HCT116 (cell line): ENCODE results near the gene KCNJ18. TPM values are rescaled to one million over a fixed set of nuclear protein-coding genes. Genes with fewer than 3 reads are reported as not detected.
"Not testable (repeated sequence)": the region's sequence is repeated elsewhere in the genome, so short reads cannot be mapped to it uniquely, and the experiment has no call there.

Source experiments
- ATAC-seq: fragments of 200-7000 bp; cut with Tn5 transposase; 2 replicates; pipeline ENCODE4 v1.9.1; 2020; ENCODE audit warnings: mild to moderate bottlenecking, moderate library complexity
- Bru-seq: library from RNA; stranded (reverse); fragments of 400-500 nt; gene quantifications from one replicate; lab custom pipeline; 2021; lab: Mats Ljungman, UMichigan
- BruChase-seq, 2 experiments: library from RNA; stranded (reverse); fragments of 400-500 nt; gene quantifications; one replicate each; lab custom pipeline; 2021; lab: Mats Ljungman, UMichigan
- BruUV-seq: library from RNA; stranded (reverse); fragments of 400-500 nt; replicated peaks from 2 replicates; lab custom pipeline; 2021; lab: Mats Ljungman, UMichigan
- CTCF ChIA-PET: fragments of 300-600 bp; sonication (Branson Sonifier 250); formaldehyde crosslinking; loops from one replicate; lab custom pipeline; 2021; ENCODE audit warnings: antibody characterized with exemption; lab: Charles Lee
- POLR2A ChIA-PET: fragments of 300-600, 350-600 bp; sonication (Branson Sonifier 250); formaldehyde crosslinking; loops from one replicate; lab custom pipeline; 2021; ENCODE audit warnings: antibody characterized with exemption; lab: Charles Lee
- RAD21 ChIA-PET, 2 experiments: fragments of 300-600 bp; sonication (Branson Sonifier 250); formaldehyde crosslinking; loops; one replicate each; lab custom pipeline; 2023; ENCODE audit warnings: low total read pairs in 2 of 2; ENCODE audit not compliant: uncharacterized antibody in 2 of 2, unreplicated experiment in 2 of 2, low non-redundant PET in 1 of 2; lab: Charles Lee
- DNase-seq: peaks from one replicate; pipeline ENCODE4 v3.0.0-alpha.2; 2010; ENCODE audit warnings: low read depth, low spot score
- H2AFZ ChIP-seq: fragments of 200-600 bp; shearing (Covaris generic), sonication (generic); 2 replicates; pipeline ENCODE4 v1.6.1; 2017; ENCODE audit warnings: low read depth, mixed run types, mixed read lengths, antibody characterized with exemption, low read length; ENCODE audit not compliant: poor library complexity, severe bottlenecking
- H3K27ac ChIP-seq: 2 replicates; pipeline ENCODE4 v1.5.1; 2012; ENCODE audit warnings: low read depth, low read length
- H3K27me3 ChIP-seq: fragments of 200-600 bp; sonication (generic); 2 replicates; pipeline ENCODE4 v1.6.1; 2016; ENCODE audit warnings: mixed run types, low read length, mixed read lengths; ENCODE audit not compliant: insufficient read depth
- H3K36me3 ChIP-seq, 2 experiments: fragments of 200-500 bp in 1 of 2; fragments of 200-600 bp in 1 of 2; sonication (Bioruptor generic) in 1 of 2; sonication (generic) in 1 of 2; 2 replicates each; pipeline versions ENCODE4 v1.5.1 to v1.6.1; 2014 to 2016; ENCODE audit warnings: low read length in 2 of 2, inconsistent platforms in 1 of 2, mixed read lengths in 1 of 2, mixed run types in 1 of 2; ENCODE audit not compliant: insufficient read depth in 2 of 2, control insufficient read depth in 1 of 2
- H3K4me1 ChIP-seq, 2 experiments: fragments of 200-600 bp in 1 of 2; sonication (generic) in 1 of 2; 2 replicates each; pipeline versions ENCODE4 v1.5.1 to v1.6.1; 2012 to 2017; ENCODE audit warnings: low read length in 2 of 2, inconsistent platforms in 1 of 2, mild to moderate bottlenecking in 1 of 2, mixed read lengths in 1 of 2, mixed run types in 1 of 2, moderate library complexity in 1 of 2; ENCODE audit not compliant: insufficient read depth in 2 of 2, control insufficient read depth in 1 of 2
- H3K4me2 ChIP-seq: fragments of 200-600 bp; sonication (generic); 2 replicates; pipeline ENCODE4 v1.6.1; 2017; ENCODE audit warnings: mixed run types, low read length, mixed read lengths
- H3K4me3 ChIP-seq, 2 experiments: fragments of 200-600 bp in 1 of 2; sonication (generic) in 1 of 2; replicated peaks in 1 of 2; 2 replicates each; pipeline ENCODE4 v1.5.1; 2011 to 2016; ENCODE audit warnings: low read length in 2 of 2, control low read depth in 1 of 2, low read depth in 1 of 2, mild to moderate bottlenecking in 1 of 2, mixed read lengths in 1 of 2, mixed run types in 1 of 2
- H3K79me2 ChIP-seq: fragments of 200-600 bp; sonication (generic); 2 replicates; pipeline ENCODE4 v1.6.1; 2017; ENCODE audit warnings: mild to moderate bottlenecking, mixed run types, low read length, moderate library complexity, mixed read lengths; ENCODE audit not compliant: insufficient read depth
- H3K9ac ChIP-seq: fragments of 200-600 bp; sonication (generic); 2 replicates; pipeline ENCODE4 v1.6.1; 2016; ENCODE audit warnings: low read length, mixed read lengths
- H3K9me2 ChIP-seq: fragments of 200-600 bp; sonication (generic), shearing (Covaris generic); 2 replicates; pipeline ENCODE4 v1.6.1; 2017; ENCODE audit warnings: mixed run types, mild to moderate bottlenecking, moderate library complexity; ENCODE audit not compliant: insufficient read depth
- H3K9me3 ChIP-seq, 2 experiments: fragments of 200-500 bp in 1 of 2; fragments of 200-600 bp in 1 of 2; sonication (Bioruptor generic) in 1 of 2; sonication (generic) in 1 of 2; 2 replicates each; pipeline ENCODE4 v1.6.1; 2014 to 2017; ENCODE audit warnings: low read length in 2 of 2, mixed read lengths in 2 of 2, inconsistent platforms in 1 of 2, low read depth in 1 of 2, mild to moderate bottlenecking in 1 of 2, mixed run types in 1 of 2, moderate library complexity in 1 of 2; ENCODE audit not compliant: control insufficient read depth in 1 of 2, insufficient read depth in 1 of 2
- H4K20me1 ChIP-seq: fragments of 200-600 bp; sonication (generic), shearing (Covaris generic); 2 replicates; pipeline ENCODE4 v1.6.1; 2017; ENCODE audit warnings: mixed run types, mild to moderate bottlenecking, moderate library complexity; ENCODE audit not compliant: insufficient read depth
- CTCF ChIP-seq, 3 experiments: fragments of 200-600 bp in 1 of 3; sonication (generic) in 1 of 3; IDR thresholded peaks in 2 of 3; conservative IDR thresholded peaks in 1 of 3; 2 replicates each; pipeline ENCODE4 v1.5.1; 2012 to 2017; ENCODE audit warnings: low read depth in 2 of 3, low read length in 2 of 3, antibody characterized with exemption in 1 of 3, borderline replicate concordance in 1 of 3, control low read depth in 1 of 3, mild to moderate bottlenecking in 1 of 3, mixed read lengths in 1 of 3, mixed run types in 1 of 3, moderate library complexity in 1 of 3; ENCODE audit not compliant: insufficient read depth in 1 of 3
- intact Hi-C: fragments of 100-400 bp; cut with micrococcal nuclease; formaldehyde crosslinking; loops from 2 replicates; pipeline ENCODE4 v1.10.0; 2022
- long read RNA-seq: library from polyadenylated mRNA; unstranded; transcript quantifications from one replicate; pipeline ENCODE4 v2.0.0, GENCODE V29; 2021; ENCODE audit not compliant: unreplicated experiment
- polyA plus RNA-seq: library from polyadenylated mRNA; unstranded; fragments of >200 nt; gene quantifications from 2 replicates; pipeline ENCODE4 v1.2.1, GENCODE V29; 2012; ENCODE audit warnings: missing spikeins
- total RNA-seq: library from RNA; stranded (reverse); gene quantifications from one replicate; pipeline ENCODE4 v1.2.1, GENCODE V29; 2021; ENCODE audit not compliant: unreplicated experiment

The KCNJ18 gene
- total RNA-seq (not detected), Bru-seq, nascent RNA (percentile 4 among the genes with signal in this experiment), BruChase-seq, experiment 1, labeled RNA remaining after a 6-hour chase (not detected), BruChase-seq, experiment 2, labeled RNA remaining after a 2-hour chase (percentile 4 among the genes with signal in this experiment)
- polyA plus RNA-seq: 0.03 and 0.04 TPM in 2 replicates
- long read RNA-seq: 0 reads

DNA sequence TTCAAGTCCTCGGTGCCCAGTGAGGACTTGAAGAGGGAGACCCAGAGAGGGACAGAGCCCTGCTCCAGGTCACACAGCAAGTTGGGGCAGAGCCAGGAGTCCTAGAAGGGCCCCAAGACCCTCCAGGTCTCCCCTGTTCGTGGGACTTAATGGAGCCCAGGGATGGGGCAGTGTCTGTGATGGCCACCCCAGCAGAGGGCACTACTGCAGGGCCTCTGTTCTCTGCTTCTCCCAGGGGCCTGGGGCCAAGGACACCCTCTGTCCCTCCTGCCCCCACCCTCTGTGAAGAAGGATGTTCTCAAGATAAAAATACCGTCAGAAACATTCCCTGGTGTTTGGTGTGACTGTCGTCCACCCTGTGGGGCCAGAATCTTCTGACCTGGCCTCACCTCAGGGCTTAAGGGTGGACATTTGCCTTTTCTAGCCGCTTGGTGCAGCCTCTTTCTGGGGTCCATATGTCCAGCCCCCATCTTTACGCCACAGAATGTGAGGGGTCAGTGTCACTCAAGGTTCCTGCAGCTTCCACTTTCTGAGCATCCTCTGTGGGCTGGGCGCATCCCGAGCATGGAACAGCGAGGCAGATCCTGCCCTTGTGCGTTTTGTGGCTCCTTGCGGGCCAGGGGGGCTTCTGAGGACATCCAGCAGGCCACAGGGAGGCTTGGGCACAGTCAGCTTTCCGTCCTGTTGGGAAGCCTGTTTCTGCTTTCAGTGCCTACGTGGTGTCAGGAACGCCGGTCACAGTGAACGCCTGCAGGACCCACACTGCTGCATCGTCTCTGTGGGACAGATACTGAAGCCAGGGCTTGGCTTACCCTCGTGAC, at the start of gene KCNJ18:
Gene KCNJ18 (plus strand): TSS at position 641 of the 821 bp plus-strand sequence. CDS start 10,264 bp downstream, outside the sequence.
- RAD21 ChIA-PET, H4K20me1 ChIP-seq, H2AFZ ChIP-seq, ATAC-seq, intact Hi-C loops, H3K4me3 ChIP-seq, H3K9me2 ChIP-seq, H3K9ac ChIP-seq, BruUV-seq, H3K27me3 ChIP-seq, CTCF ChIA-PET, POLR2A ChIA-PET, H3K79me2 ChIP-seq, H3K4me2 ChIP-seq, DNase-seq, H3K9me3 ChIP-seq, H3K36me3 ChIP-seq, H3K27ac ChIP-seq: not testable (repeated sequence)
- TF ChIP-seq CTCF (IDR thresholded peaks at IDR 0.05 in 2 of 3, conservative IDR thresholded peaks at IDR 0.05 in 1 of 3; ENCODE audit: borderline replicate concordance in 1 of 3, insufficient read depth in 1 of 3, low read depth in 2 of 3, low read length in 2 of 3): peak in 1 of 3 experiments; percentile 25; a peak in 1 of 6 replicates
- H3K4me1 ChIP-seq: peaks cover 2 to 25% of the 10 kb centered on the region in 2 experiments; a peak in 3 of 4 replicates

DNA sequence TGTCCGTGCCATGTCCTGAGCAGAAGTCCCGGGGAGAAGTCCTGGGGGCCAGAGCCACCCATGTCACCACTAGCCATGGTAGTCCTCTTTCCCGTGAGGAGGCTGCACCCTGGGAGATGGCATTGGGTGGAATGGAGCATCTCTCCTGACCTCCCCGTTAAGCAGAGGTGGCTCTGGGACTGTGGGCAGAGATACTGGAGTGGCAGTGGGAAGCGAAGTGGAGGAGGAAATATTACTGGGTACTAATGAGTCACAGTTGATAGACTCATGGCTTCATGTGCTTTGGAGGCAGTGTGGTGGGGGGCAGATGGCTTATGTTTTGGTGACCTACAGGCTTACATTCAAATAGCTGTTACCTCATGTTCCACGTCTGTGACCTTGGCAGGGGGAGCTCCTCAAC, 44.2 kb upstream of the KCNJ18 start:
- H3K36me3 ChIP-seq, BruUV-seq, ATAC-seq, H3K9me3 ChIP-seq, H3K27me3 ChIP-seq, H2AFZ ChIP-seq, POLR2A ChIA-PET, H3K9ac ChIP-seq, CTCF ChIA-PET, DNase-seq, H3K4me3 ChIP-seq, H4K20me1 ChIP-seq, intact Hi-C loops, H3K27ac ChIP-seq, H3K79me2 ChIP-seq, H3K4me1 ChIP-seq, H3K9me2 ChIP-seq, RAD21 ChIA-PET, H3K4me2 ChIP-seq: not testable (repeated sequence)

GRCh38 chr17:21650043-21650442, 42.3 kb upstream of the KCNJ18 start:
- H4K20me1 ChIP-seq, H3K4me1 ChIP-seq, H3K4me2 ChIP-seq, H3K79me2 ChIP-seq, CTCF ChIA-PET, H3K9me2 ChIP-seq, H3K27me3 ChIP-seq, BruUV-seq, RAD21 ChIA-PET, H3K36me3 ChIP-seq, H2AFZ ChIP-seq, H3K27ac ChIP-seq, ATAC-seq, intact Hi-C loops, H3K9me3 ChIP-seq, H3K9ac ChIP-seq, DNase-seq, H3K4me3 ChIP-seq, POLR2A ChIA-PET: not testable (repeated sequence)
